CD4-positive, alpha-beta T cell (primary cell): ENCODE data around the gene KPNA1. TPM values are rescaled to one million over a fixed set of nuclear protein-coding genes. Genes with fewer than 3 reads are reported as not detected.
A peak's percentile ranks its signal among the peaks of the same experiment; 100 is the strongest.

Experiments
- ATAC-seq: fragments of 200-7000 bp; cut with Tn5 transposase; one replicate; pipeline ENCODE4 v1.10.0; 2022; ENCODE audit warnings: mild to moderate bottlenecking; ENCODE audit not compliant: poor library complexity
- CTCF ChIA-PET: fragments of 350-600 bp; sonication (Branson Sonifier 250); formaldehyde crosslinking; loops from one replicate; lab custom pipeline; 2021; ENCODE audit warnings: antibody characterized with exemption, inconsistent platforms; lab: Charles Lee
- POLR2A ChIA-PET: fragments of 350-600 bp; sonication (Branson Sonifier 250); formaldehyde crosslinking; loops from one replicate; lab custom pipeline; 2021; ENCODE audit warnings: antibody characterized with exemption, inconsistent platforms; lab: Charles Lee
- DNase-seq, 14 experiments: peaks; one replicate each; pipeline ENCODE4 v3.0.0-alpha.2; 2013 to 2020; ENCODE audit warnings: mixed read lengths in 2 of 14
- H3K27ac ChIP-seq, 2 donors: one replicate each; pipeline versions ENCODE4 v1.5.1 to v1.7.0; 2013; ENCODE audit warnings: low read length in 2 of 2, low read depth in 1 of 2, mild to moderate bottlenecking in 1 of 2
- H3K27me3 ChIP-seq, 2 experiments: 1 replicate in 1 of 2; 2 replicates in 1 of 2; pipeline versions ENCODE4 v1.6.1 to v1.7.0; 2013; ENCODE audit warnings: low read length in 2 of 2, control low read depth in 1 of 2, mild to moderate bottlenecking in 1 of 2, moderate library complexity in 1 of 2; ENCODE audit not compliant: insufficient read depth in 2 of 2, control insufficient read depth in 1 of 2
- H3K36me3 ChIP-seq: one replicate; pipeline ENCODE4 v1.6.1; 2013; ENCODE audit warnings: low read length, control low read depth; ENCODE audit not compliant: insufficient read depth
- H3K4me1 ChIP-seq: one replicate; pipeline ENCODE4 v1.6.1; 2013; ENCODE audit warnings: low read length, control low read depth; ENCODE audit not compliant: insufficient read depth
- H3K4me3 ChIP-seq: one replicate; pipeline ENCODE4 v1.5.1; 2013; ENCODE audit warnings: mild to moderate bottlenecking, low read length, moderate library complexity
- H3K9me3 ChIP-seq, 2 experiments: 1 replicate in 1 of 2; 2 replicates in 1 of 2; pipeline versions ENCODE4 v1.6.1 to v1.7.0; 2013; ENCODE audit warnings: low read length in 2 of 2, mild to moderate bottlenecking in 2 of 2, control low read depth in 1 of 2, moderate library complexity in 1 of 2; ENCODE audit not compliant: control insufficient read depth in 1 of 2, insufficient read depth in 1 of 2
- H3K27ac Mint-ChIP-seq: one replicate; pipeline ENCODE4 v1.8.0; 2020; ENCODE audit warnings: mixed read lengths
- H3K27me3 Mint-ChIP-seq: one replicate; pipeline ENCODE4 v1.8.0; 2021; ENCODE audit warnings: mixed read lengths
- H3K36me3 Mint-ChIP-seq: one replicate; pipeline ENCODE4 v1.8.0; 2021; ENCODE audit warnings: low read depth, mixed read lengths
- H3K4me1 Mint-ChIP-seq: one replicate; pipeline ENCODE4 v1.8.0; 2021; ENCODE audit warnings: low read depth, mixed read lengths
- H3K4me3 Mint-ChIP-seq: one replicate; pipeline ENCODE4 v1.8.0; 2020; ENCODE audit warnings: mild to moderate bottlenecking, mixed read lengths
- H3K9me3 Mint-ChIP-seq: one replicate; pipeline ENCODE4 v1.8.0; 2020; ENCODE audit warnings: mixed read lengths
- intact Hi-C, 2 experiments: fragments of 100-400 bp; cut with DNase I in 1 of 2; cut with micrococcal nuclease in 1 of 2; formaldehyde crosslinking; loops; one replicate each; pipeline versions ENCODE4 v1.15.1 to v1.9.0; 2023 to 2025; cut with DNase I, micrococcal nuclease
- polyA plus RNA-seq, 2 donors: library from polyadenylated mRNA; unstranded; fragments of 120-200 nt; gene quantifications; one replicate each; pipeline ENCODE4 v1.2.1, GENCODE V29; 2013
- total RNA-seq, 174 experiments: library from RNA in 2 of 174; stranded (reverse) in 2 of 174; gene quantifications; one replicate each; pipeline ENCODE4 v1.2.3 and lab custom pipeline; 2021 to 2026
- TF ChIP-seq, protein P1 (sequence below): fragments of 200-600 bp; IDR thresholded peaks from one replicate; pipeline ENCODE4 v1.8.0; 2022; ENCODE audit warnings: antibody characterized with exemption, mild to moderate bottlenecking

The KPNA1 gene
- total RNA-seq = 10 to 100 TPM; 46.2 to 49.8 TPM
- polyA plus RNA-seq (2013, experiment 1 of 2) = 31.0 TPM
- polyA plus RNA-seq (2013, experiment 2 of 2) = 36.3 TPM
- 49.4 to 191 (median 101) reads per million in 172 experiments for total RNA-seq (lab: John Stamatoyannopoulos, UW)

DNA sequence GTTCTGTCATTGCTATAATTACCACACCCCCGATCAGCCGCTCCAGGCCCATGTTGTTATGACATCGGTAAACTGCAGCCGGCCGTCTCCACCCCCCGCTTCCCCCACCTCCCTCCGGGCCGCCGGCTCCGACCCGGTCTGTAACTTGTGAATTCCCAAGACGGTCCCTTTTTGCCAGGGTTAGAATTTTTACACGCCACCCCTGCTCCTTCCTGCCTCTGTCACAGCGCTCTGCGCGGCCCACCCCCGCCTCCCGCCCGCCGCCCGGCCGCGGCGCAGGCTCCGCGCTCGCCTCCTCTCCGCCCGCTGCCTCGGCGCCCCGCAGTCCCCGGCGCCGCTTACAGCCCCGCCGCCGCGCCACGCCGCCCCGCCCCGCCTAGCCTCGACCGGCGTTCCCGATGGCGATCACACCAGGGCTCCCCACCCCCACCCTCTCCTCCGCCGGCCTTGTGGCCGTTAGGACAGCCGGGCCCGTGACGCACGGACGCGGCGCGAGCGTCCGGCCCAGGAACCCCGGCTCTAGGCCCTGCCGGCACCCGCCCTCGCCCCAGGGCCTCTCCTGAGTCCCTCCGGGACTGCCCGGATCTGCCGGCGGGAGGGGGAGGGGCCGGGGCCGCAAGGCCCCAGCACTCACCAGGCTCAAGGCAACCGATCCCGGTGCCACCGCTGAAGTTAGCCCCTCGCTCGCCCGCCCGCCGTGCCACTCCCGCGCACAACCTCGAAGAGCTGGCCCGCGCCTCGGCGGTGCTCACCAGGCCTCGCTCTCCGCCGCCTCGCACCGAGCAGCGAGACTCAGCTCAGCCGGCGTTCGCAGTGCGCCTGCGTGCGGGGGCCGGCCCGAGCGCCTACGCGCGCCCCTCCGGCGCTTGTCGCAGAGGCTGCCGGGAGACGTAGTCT, at the start of gene KPNA1:
TSS of gene KPNA1 (minus strand) at position 817 of the 897 bp plus-strand sequence. CDS start 18,374 bp downstream, outside the sequence.
- Mint-ChIP-seq H3K4me3 (peak within 1 kb of the TSS; percentile 89), H3K36me3 (peaks cover 15% of the 10 kb centered on the region), H3K27ac (peak within 1 kb of the TSS; percentile 82), H3K4me1 (peaks cover 44% of the 10 kb centered on the region), H3K27me3 (no peaks in the 10 kb centered on the region), H3K9me3 (no peaks in the 10 kb centered on the region)
- intact Hi-C loops = loop anchor here (1.0 to 10.0 kb wide), 7 partner anchors 57 to 1070 kb away; partner anchors contain the start of genes EAF2 (in 1 of the 2), FAM162A (in 1 of the 2), HACD2 (in 1 of the 2) and HSPBAP1 (in 1 of the 2)
- TF ChIP-seq, protein P1, sequence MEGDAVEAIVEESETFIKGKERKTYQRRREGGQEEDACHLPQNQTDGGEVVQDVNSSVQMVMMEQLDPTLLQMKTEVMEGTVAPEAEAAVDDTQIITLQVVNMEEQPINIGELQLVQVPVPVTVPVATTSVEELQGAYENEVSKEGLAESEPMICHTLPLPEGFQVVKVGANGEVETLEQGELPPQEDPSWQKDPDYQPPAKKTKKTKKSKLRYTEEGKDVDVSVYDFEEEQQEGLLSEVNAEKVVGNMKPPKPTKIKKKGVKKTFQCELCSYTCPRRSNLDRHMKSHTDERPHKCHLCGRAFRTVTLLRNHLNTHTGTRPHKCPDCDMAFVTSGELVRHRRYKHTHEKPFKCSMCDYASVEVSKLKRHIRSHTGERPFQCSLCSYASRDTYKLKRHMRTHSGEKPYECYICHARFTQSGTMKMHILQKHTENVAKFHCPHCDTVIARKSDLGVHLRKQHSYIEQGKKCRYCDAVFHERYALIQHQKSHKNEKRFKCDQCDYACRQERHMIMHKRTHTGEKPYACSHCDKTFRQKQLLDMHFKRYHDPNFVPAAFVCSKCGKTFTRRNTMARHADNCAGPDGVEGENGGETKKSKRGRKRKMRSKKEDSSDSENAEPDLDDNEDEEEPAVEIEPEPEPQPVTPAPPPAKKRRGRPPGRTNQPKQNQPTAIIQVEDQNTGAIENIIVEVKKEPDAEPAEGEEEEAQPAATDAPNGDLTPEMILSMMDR = no peak
- H3K27me3 ChIP-seq = no peaks in the 10 kb centered on the region
- ATAC-seq (peak; percentile 85), DNase-seq (peak; percentile 70 to 95 (median 82))
- H3K9me3 ChIP-seq = no peaks in the 10 kb centered on the region
- peak within 1 kb of the TSS; percentile 83 to 97 for H3K27ac ChIP-seq
- H3K4me1 ChIP-seq = peaks cover 17% of the 10 kb centered on the region
- ChIA-PET POLR2A (interaction anchor here (0.7 to 2.7 kb wide), 20 partner anchors 8 to 687 kb away, joined by 3 to 58 read pairs (median 4); partner anchors contain the start of genes DTX3L, FAM162A, HSPBAP1 and MIX23), CTCF (interaction anchor here (1.0 to 1.2 kb wide), 5 partner anchors 10 to 165 kb away, joined by 4 to 9 read pairs (median 6); partner anchors contain the start of genes FAM162A, MIX23 and WDR5B)
- H3K36me3 ChIP-seq = no peaks in the 10 kb centered on the region
- peak within 1 kb of the TSS; percentile 68 for H3K4me3 ChIP-seq

DNA sequence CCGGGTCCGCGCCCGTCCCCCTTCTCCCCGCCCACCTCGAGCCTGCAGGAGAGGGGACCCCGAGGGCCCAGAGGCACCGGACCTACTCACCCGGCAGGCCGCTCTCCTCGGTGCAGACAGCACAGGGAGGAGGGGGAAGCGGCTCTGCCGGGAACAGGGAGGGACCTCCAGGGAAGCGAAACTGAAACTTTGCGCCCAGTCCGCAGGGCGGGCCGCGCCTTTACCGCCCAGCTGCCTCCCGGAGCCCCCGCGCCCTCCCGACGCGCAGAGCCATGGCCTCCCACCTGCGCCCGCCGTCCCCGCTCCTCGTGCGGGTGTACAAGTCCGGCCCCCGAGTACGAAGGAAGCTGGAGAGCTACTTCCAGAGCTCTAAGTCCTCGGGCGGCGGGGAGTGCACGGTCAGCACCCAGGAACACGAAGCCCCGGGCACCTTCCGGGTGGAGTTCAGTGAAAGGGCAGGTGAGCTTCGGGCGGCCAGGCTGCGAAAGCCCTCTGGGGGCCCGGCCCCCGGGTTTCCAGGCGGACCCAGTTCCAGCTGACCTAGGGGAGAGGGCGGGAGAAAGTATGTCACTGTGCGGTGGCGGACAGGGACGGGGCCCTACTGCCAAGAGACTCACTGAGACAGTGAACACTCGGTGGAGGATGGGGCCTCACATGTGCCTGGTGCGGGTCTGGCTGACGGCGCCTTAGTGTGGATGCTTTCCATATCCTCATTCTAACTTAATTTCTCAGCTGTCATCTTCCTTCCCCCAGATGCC, 49.6 kb upstream of the KPNA1 start, which contains the start of the genes DTX3L and PARP9:
TSS of gene DTX3L (plus strand) at position 184 of the 758 bp plus-strand sequence. CDS start at position 273, 89 bp downstream.
TSS of gene PARP9 (minus strand) at position 146 of the 758 bp plus-strand sequence. CDS start 4,680 bp downstream, outside the sequence.
- peak; percentile 91 for ATAC-seq
- H3K27me3 Mint-ChIP-seq = no peaks in the 10 kb centered on the region
- Histone ChIP-seq H3K4me3 (peak within 1 kb of the TSS; percentile 92), H3K27me3 (no peaks in the 10 kb centered on the region), H3K4me1 (peaks cover 67% of the 10 kb centered on the region), H3K27ac (peak within 1 kb of the TSS; percentile 83 to 88), H3K9me3 (no peaks in the 10 kb centered on the region), H3K36me3 (peaks cover 39% of the 10 kb centered on the region)
- POLR2A ChIA-PET = interaction anchor here (0.5 to 8.6 kb wide), 17 partner anchors 9 to 958 kb away, joined by 3 to 94 read pairs (median 5); partner anchors contain the start of genes FAM162A, HSPBAP1, KPNA1 and PARP14
- no peaks in the 10 kb centered on the region for H3K9me3 Mint-ChIP-seq
- H3K4me1 Mint-ChIP-seq = peaks cover 85% of the 10 kb centered on the region
- TF ChIP-seq, protein P1 = no peak
- peak; percentile 47 to 95 (median 76) for DNase-seq
- H3K27ac Mint-ChIP-seq = peak within 1 kb of the TSS; percentile 89
- CTCF ChIA-PET = interaction anchor here (0.9 to 7.0 kb wide), 4 partner anchors 12 to 180 kb away, joined by 3 to 45 read pairs (median 4); partner anchors contain the start of gene FAM162A
- peak within 1 kb of the TSS; percentile 95 for H3K4me3 Mint-ChIP-seq
- peaks cover 77% of the 10 kb centered on the region for H3K36me3 Mint-ChIP-seq
- intact Hi-C loops = loop anchor here (2.0 to 10.0 kb wide), 8 partner anchors 14 to 1020 kb away; partner anchors contain the start of genes POLQ (in 2 of the 2), SEC22A (in 2 of the 2), FAM162A (in 1 of the 2) and HSPBAP1 (in 1 of the 2)
